Measurements from ENCODE around the gene ZNF446.
"Not testable (repeated sequence)": the region's sequence is repeated elsewhere in the genome, so short reads cannot be mapped to it uniquely, and the experiment has no call there.

DNA sequence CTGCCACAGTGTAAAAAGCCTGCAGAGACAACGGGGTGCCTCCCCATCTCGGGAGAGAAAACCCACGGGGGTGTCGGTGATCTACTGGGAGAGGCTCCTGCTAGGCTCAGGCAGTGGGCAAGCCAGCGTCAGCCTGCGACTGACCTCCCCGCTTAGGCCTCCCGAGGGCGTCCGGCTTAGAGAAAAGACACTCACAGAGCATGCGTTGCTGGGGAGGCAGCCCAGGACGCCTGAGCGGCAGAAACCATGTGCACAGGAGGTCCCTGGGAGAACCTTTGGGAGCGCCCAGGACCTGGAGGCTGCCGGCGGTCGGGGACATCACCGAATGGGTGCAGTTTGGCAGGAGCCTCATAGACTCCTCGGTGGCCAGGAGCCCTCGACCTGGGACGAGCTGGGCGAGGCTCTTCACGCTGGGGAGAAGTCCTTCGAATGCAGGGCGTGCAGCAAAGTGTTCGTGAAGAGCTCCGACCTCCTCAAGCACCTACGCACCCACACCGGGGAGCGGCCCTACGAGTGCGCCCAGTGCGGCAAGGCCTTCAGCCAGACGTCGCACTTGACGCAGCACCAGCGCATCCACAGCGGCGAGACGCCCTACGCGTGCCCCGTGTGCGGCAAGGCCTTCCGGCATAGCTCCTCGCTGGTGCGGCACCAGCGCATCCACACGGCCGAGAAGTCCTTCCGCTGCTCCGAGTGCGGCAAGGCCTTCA lies 5.2 kb upstream of the ZNF446 start:
- TF ChIP-seq POLR2A (IDR thresholded peaks at IDR 0.05) = not testable (repeated sequence)
- TF ChIP-seq, protein P1, sequence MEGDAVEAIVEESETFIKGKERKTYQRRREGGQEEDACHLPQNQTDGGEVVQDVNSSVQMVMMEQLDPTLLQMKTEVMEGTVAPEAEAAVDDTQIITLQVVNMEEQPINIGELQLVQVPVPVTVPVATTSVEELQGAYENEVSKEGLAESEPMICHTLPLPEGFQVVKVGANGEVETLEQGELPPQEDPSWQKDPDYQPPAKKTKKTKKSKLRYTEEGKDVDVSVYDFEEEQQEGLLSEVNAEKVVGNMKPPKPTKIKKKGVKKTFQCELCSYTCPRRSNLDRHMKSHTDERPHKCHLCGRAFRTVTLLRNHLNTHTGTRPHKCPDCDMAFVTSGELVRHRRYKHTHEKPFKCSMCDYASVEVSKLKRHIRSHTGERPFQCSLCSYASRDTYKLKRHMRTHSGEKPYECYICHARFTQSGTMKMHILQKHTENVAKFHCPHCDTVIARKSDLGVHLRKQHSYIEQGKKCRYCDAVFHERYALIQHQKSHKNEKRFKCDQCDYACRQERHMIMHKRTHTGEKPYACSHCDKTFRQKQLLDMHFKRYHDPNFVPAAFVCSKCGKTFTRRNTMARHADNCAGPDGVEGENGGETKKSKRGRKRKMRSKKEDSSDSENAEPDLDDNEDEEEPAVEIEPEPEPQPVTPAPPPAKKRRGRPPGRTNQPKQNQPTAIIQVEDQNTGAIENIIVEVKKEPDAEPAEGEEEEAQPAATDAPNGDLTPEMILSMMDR (IDR thresholded peaks at IDR 0.05) = not testable (repeated sequence)

Measured in right lobe of liver (tissue), 4 donors.